GM19463 (cell line): ENCODE measurements around the gene FKBP2.

Source experiments
- ATAC-seq: cut with Tn5 transposase; IDR thresholded peaks from one replicate; pipeline ENCODE4 v1.9.1; 2021; ENCODE audit warnings: mild to moderate bottlenecking, moderate library complexity; ENCODE audit not compliant: unreplicated experiment

Gene FKBP2

GRCh38 chr11:64218628-64219353 lies 22.1 kb upstream of the FKBP2 start:
- no peak for ATAC-seq

DNA sequence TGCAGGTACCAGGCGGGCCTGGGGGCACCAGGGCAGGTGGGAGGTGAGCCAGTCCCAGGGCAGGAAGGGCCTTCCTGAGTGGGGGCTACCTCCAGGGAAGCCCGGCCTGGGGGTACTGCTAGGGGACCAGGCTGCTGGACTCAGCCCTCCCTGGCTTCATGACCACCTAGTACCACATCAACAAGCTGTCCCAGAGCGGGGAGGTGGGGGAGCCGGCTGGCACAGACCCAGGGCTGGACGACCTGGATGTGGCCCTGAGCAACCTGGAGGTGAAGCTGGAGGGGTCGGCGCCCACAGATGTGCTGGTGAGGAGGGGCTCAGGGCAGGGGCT lies 21.6 kb upstream of the FKBP2 start:
- no peak for ATAC-seq

DNA sequence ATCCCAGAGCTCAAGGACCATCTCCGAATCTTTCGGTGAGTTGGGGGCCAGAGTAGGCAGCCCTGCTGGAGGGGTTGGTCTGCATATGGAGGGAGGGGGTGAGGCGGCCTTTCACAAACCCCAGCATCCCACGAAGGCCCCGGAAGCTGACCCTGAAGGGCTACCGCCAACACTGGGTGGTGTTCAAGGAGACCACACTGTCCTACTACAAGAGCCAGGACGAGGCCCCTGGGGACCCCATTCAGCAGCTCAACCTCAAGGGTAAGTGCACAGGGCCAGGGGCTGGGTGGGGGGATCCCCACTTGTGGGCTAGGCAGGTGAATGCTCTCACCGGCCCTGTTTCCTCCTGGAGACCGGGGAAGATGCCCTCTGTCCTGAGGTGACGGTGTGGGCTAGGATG lies 21.1 kb upstream of the FKBP2 start:
- ATAC-seq = no peak

DNA sequence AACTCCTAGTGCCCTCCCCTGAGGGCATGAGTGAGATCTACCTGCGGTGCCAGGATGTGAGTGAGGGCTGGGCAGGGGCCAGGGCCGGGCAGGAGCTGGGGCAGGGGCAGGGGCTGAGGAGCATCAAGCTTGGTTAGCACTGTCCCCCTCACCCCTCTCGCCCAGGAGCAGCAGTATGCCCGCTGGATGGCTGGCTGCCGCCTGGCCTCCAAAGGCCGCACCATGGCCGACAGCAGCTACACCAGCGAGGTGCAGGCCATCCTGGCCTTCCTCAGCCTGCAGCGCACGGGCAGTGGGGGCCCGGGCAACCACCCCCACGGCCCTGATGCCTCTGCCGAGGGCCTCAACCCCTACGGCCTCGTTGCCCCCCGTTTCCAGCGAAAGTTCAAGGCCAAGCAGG lies 20.6 kb upstream of the FKBP2 start:
- no peak for ATAC-seq

- ATAC-seq = no peak
Observed at GRCh38 chr11:64220798-64221197, 20.1 kb upstream of the FKBP2 start.

DNA sequence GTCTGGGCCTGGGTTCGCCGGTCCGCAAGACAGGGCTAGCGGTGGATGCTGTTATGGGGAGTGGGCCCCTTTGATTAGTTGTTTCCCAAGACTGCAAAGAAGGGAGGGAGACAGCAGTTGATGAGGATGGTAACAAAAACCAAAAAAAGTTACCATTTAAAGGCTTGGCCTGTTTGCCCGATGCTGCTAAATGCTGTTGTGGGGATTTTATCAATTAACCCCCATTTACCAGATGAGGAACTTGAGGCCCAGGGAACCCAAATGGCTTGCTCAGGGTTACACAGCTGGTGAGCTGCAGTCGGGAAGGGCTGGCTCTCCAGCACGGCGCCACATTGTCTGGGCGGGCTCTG lies 18.3 kb upstream of the FKBP2 start:
- no peak for ATAC-seq

- no peak for ATAC-seq
Observed at GRCh38 chr11:64223001-64223651, 17.8 kb upstream of the FKBP2 start.

GRCh38 chr11:64224151-64224890 lies 16.6 kb upstream of the FKBP2 start:
- ATAC-seq = no peak

DNA sequence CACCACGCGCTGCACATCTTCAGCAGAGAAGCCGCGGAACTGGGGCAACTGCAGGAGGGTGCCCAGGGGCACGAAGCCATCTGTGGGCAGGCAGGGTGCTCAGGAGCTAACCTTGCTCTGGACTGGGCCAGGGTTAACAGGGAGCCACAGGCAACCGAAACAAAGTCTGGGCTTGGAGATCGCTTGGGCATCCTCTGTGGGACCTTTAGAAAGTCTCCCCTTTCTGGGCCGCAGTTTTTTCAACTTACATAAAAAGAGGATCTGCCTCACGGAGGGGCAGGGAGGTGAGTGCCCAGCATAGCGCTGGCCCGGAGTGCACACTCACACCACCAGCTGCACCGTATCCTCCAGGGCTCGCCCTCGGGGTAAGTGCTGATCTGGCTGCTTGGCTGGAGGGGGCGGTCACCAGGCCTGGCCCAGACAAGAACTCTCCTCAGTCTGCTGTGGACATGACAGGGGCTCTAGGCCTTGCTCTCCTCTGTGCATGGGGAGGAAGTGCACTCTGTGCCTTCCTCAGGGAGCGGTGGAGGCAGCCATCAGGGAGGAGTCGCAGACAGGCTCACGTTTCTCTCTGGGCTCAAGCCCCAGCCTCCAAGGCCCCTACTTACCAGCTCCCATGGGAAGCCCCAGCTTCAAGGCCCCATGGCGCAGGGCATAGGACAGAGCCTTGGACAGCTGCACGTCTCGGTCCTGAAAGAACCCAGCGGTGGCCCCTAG lies 15.8 kb upstream of the FKBP2 start:
- ATAC-seq = no peak

- peak; percentile 53 for ATAC-seq
Observed at GRCh38 chr11:64225608-64226506, 15.0 kb upstream of the FKBP2 start, which contains the start of the genes NUDT22 and TRPT1. NUDT22 (plus strand) TSS chr11:64226274; CDS start chr11:64226653, 379 bp downstream. TRPT1 (minus strand) TSS chr11:64226186; CDS start chr11:64225860, 326 bp downstream.

- peak; percentile 34 for ATAC-seq
Observed at GRCh38 chr11:64226507-64227051, 14.3 kb upstream of the FKBP2 start.

DNA sequence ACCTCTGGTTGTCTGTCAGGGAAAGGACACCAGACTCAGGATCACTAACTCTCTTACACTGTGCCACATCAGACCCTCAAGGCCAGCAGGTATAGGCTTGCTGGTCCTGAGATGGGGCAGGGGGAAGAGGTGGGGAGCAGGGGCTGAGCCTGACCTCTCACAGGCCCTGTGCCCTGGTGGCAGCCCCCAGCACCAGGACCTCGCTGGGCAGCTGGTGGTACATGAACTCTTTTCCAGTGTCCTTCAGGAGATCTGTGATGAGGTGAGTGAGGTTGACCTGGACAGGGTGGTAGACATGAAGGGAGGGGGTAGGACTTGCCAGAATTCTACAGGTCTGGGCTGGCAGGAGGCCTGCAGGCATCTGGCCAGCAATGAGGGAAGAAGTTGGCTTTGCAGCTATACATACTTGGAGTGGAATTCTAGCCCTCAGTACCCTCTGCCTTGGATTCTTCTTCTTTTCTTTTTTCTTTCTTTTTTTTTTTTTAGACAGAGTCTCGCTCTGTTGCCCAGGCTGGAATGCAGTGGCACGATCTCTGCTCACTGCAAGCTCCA lies 13.4 kb upstream of the FKBP2 start:
- no peak for ATAC-seq

DNA sequence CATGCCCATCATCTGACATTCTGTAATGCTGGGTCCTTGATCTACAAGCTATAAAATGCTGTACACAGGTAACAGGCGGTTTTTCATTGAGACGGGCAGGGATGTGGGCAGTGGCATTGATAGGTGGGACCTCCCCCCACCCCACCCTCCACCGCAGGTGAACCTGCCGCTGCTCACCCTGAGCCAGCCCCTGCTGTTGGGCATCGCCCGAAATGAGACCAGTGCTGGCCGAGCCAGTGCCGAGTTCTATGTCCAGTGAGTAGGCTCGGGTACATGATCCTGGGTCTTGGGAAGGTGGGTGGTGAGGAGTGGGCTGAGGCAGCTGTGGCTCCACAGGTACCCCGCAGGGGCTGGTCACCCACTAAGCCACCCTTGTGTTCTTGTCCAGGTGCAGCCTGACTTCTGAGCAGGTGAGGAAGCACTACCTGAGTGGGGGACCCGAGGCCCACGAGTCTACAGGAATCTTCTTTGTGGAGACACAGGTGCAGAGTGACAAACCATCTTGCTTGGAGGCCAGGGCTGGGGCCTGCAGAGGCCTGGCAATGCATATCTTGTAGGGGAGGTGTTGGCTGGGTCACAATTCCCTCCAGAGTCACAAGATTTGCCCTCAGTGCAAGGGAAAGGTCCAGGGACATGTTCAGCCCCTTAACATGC lies 11.7 kb upstream of the FKBP2 start:
- no peak for ATAC-seq

DNA sequence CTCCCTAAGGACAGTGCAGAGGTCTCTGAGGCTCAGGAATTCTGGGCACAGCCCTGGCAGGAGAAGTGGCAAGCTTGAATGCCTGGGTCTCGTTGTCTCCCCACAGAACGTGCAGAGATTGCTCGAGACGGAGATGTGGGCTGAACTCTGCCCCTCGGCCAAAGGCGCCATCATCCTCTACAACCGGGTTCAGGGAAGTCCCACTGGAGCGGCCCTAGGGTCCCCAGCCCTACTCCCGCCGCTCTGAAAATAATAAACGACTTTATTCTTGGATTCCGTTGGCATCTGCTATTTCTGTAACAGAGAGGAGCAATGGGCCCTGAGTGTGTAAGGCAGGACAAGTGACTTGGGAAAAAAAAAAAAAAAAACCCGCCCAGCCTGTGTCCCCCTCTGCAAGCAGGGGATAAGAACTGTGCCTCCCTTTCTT lies 11.1 kb upstream of the FKBP2 start:
- no peak for ATAC-seq

DNA sequence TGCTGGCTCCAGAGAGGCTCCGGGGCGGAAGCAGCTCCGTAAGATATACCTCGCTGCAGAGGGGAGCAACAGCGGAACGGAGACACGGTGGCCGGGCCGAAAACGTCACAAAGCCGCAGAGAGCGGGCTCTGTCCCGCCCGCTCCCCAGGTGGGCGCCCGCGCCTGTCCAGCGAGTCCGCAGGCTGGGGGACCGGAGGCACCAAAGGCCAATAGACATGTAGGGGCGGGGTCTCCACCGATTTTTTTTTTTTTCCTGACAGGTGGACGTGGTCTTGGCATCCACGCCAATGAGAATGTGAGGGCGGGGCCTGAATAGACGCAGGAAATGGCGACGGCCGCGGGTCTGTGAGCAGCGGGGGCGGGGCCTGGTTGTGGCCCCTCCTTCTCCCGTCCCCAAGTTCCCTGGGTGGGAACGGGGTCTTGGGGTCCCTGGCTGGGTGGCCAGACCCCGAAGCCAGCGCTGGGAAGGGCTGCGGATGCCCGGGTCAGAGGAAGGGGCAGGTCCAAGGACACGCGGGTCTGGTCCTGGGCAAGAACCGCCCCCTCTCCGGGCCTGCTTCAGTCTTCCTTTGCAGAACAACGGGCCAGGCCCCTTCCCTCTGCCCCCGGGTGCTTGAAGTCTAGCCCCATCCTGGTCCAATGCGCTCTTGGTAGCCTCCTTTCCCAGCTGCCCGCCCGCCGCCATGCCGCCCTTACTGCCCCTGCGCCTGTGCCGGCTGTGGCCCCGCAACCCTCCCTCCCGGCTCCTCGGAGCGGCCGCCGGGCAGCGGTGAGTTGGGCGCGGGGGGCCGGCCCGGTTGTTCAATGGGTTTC lies 10.5 kb upstream of the FKBP2 start, which contains the start of gene DNAJC4:
TSS of gene DNAJC4 (plus strand) at position 378 of the 814 bp plus-strand sequence. CDS start at position 685, 307 bp downstream.
- ATAC-seq = peak; percentile 38

DNA sequence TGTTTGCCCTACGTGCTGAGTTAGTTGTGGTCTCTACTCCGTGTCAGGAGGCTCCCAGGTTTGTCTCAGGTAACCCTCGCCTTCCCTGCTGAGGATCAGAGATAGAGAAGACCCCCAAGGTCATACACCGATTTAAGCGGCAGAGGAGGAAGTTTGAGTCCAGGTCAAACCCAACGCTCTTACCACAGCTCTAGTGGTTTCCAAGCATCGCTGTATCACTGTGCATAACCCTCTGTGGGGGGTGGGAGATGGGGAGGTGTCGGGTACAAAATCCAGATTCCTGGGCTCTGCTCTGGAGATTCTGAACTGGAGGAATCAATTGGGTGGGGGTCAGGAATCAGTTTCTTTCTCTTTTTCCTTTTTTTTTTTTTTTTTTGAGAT lies 9.9 kb upstream of the FKBP2 start:
- ATAC-seq = no peak

DNA sequence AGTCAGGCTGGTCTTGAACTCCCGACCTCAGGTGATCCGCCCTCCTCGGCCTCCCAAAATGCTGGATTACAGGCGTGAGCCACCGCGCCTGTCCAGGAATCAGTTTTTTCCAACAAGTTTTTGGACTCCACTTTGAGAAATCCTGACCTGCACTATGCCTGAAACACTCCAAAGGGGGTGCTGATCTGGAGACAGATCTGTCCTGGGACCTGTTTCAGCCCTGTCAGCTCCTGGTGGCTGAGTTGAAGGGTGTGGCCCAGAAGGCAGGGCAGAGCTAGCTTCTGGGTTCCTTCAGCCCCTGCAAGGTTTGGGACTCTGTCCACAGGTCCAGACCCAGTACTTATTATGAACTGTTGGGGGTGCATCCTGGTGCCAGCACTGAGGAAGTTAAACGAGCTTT lies 9.3 kb upstream of the FKBP2 start:
- ATAC-seq = no peak
